MCF 10A (cell line): ENCODE data around the gene ECM2. TPM values are rescaled to one million over a fixed set of nuclear protein-coding genes. Genes with fewer than 3 reads are reported as not detected.

Experiments
- BruUV-seq: library from RNA; stranded (reverse); fragments of 400-500 nt; replicated peaks from 2 replicates; lab custom pipeline; 2021; lab: Mats Ljungman, UMichigan
- CTCF ChIA-PET: fragments of 300-600 bp; sonication (Branson Sonifier 250); formaldehyde crosslinking; extraction: SDS; loops from one replicate; lab custom pipeline; 2021; ENCODE audit warnings: antibody characterized with exemption, inconsistent platforms; lab: Yijun Ruan, JAX
- POLR2A ChIA-PET: fragments of 300-600, 350-650 bp; sonication (Branson Sonifier 250); formaldehyde crosslinking; extraction: SDS; loops from one replicate; lab custom pipeline; 2020; ENCODE audit warnings: antibody characterized with exemption, inconsistent platforms; lab: Yijun Ruan, JAX
- DNase-seq: peaks from one replicate; pipeline ENCODE4 v3.0.0-alpha.2; 2018; ENCODE audit not compliant: unreplicated experiment
- H3K27ac Mint-ChIP-seq: one replicate; pipeline ENCODE4 v1.8.0; 2022; ENCODE audit warnings: mild to moderate bottlenecking, low read depth, mixed read lengths; ENCODE audit not compliant: unreplicated experiment
- H3K27me3 Mint-ChIP-seq: one replicate; pipeline ENCODE4 v1.8.0; 2022; ENCODE audit warnings: mixed read lengths; ENCODE audit not compliant: insufficient read depth, unreplicated experiment
- H3K36me3 Mint-ChIP-seq: one replicate; pipeline ENCODE4 v1.8.0; 2022; ENCODE audit warnings: mild to moderate bottlenecking, moderate library complexity, mixed read lengths; ENCODE audit not compliant: insufficient read depth, unreplicated experiment
- H3K4me1 Mint-ChIP-seq: one replicate; pipeline ENCODE4 v1.8.0; 2022; ENCODE audit warnings: mixed read lengths; ENCODE audit not compliant: insufficient read depth, unreplicated experiment
- H3K4me3 Mint-ChIP-seq: one replicate; pipeline ENCODE4 v1.8.0; 2022; ENCODE audit warnings: mild to moderate bottlenecking, moderate library complexity, mixed read lengths; ENCODE audit not compliant: unreplicated experiment
- H3K9me3 Mint-ChIP-seq: one replicate; pipeline ENCODE4 v1.8.0; 2022; ENCODE audit warnings: mixed read lengths; ENCODE audit not compliant: unreplicated experiment
- CTCF ChIP-seq: fragments of 200-600 bp; IDR thresholded peaks from one replicate; pipeline ENCODE4 v1.8.0; 2022; ENCODE audit warnings: antibody characterized with exemption, mild to moderate bottlenecking; ENCODE audit not compliant: unreplicated experiment
- intact Hi-C: fragments of 100-400 bp; cut with micrococcal nuclease; formaldehyde crosslinking; loops from 2 replicates; pipeline ENCODE4 v1.14.1; 2022
- total RNA-seq: library from RNA; stranded (reverse); gene quantifications from 2 replicates; pipeline ENCODE4 v1.2.3, GENCODE V29; 2022

The ECM2 gene
- total RNA-seq, 1 experiment from 2014 or later, result 13.5 TPM

DNA sequence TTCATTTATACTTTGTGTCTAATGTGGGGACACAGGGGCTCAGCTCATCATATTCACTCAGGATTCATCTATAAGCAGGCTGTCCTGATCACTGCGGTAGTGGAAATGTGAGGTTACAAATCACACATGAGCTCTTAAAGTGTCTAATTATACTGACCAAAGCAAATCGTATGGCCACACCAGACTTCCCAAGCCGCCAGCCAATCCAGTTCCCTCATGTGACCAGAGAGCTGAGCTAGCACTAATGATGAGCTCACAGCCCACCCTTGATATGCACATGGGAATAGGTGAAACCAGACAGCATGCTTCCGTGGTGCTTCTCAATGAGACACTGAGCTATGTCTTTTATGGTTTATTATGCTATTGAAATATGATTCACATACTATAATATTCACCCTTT lies 17.6 kb downstream of the ECM2 start:
- DNase-seq, result no peak
- Mint-ChIP-seq H3K27ac (no peak overlapping the region), H3K36me3 (no peaks in the 10 kb centered on the region), H3K4me1 (no peaks in the 10 kb centered on the region), H3K27me3 (no peaks in the 10 kb centered on the region), H3K4me3 (no peak overlapping the region), H3K9me3 (no peaks in the 10 kb centered on the region)
- no peak for TF ChIP-seq CTCF
- ChIA-PET CTCF (interaction anchor here (2.3 kb wide), 1 partner anchor 9 kb away, joined by 5 read pairs; no protein-coding TSS in a partner anchor), POLR2A (interaction anchor here (0.8 to 1.5 kb wide), 2 partner anchors 10 to 44 kb away, joined by 3 read pairs; no protein-coding TSS in a partner anchor)
- no TSS peak for BruUV-seq
- intact Hi-C loops, result no loop called here

- no TSS peak for BruUV-seq
- no peaks in the 10 kb centered on the region for H3K9me3 Mint-ChIP-seq
- no peak for DNase-seq
- ChIA-PET POLR2A (interaction anchor here (1.3 to 1.5 kb wide), 2 partner anchors 11 to 45 kb away, joined by 3 read pairs; no protein-coding TSS in a partner anchor), CTCF (no interaction called here)
- no peaks in the 10 kb centered on the region for H3K4me1 Mint-ChIP-seq
- no peak overlapping the region for H3K4me3 Mint-ChIP-seq
- intact Hi-C loops, result no loop called here
- H3K36me3 Mint-ChIP-seq, result no peaks in the 10 kb centered on the region
- no peaks in the 10 kb centered on the region for H3K27me3 Mint-ChIP-seq
- no peak overlapping the region for H3K27ac Mint-ChIP-seq
- no peak for TF ChIP-seq CTCF
These were observed 18.7 kb downstream of the ECM2 start for GRCh38 chr9:92517046-92517445.

GRCh38 chr9:92516521-92516920 lies 19.3 kb downstream of the ECM2 start:
- Mint-ChIP-seq H3K4me3 (no peak overlapping the region), H3K9me3 (no peaks in the 10 kb centered on the region), H3K36me3 (no peaks in the 10 kb centered on the region), H3K27me3 (no peaks in the 10 kb centered on the region), H3K27ac (no peak overlapping the region), H3K4me1 (no peaks in the 10 kb centered on the region)
- intact Hi-C loops, result no loop called here
- no TSS peak for BruUV-seq
- ChIA-PET CTCF (interaction anchor here (1.3 kb wide), 1 partner anchor 10 kb away, joined by 4 read pairs; no protein-coding TSS in a partner anchor), POLR2A (interaction anchor here (1.3 kb wide), 1 partner anchor 10 kb away, joined by 3 read pairs; no protein-coding TSS in a partner anchor)
- DNase-seq, result no peak
- no peak for TF ChIP-seq CTCF

DNA sequence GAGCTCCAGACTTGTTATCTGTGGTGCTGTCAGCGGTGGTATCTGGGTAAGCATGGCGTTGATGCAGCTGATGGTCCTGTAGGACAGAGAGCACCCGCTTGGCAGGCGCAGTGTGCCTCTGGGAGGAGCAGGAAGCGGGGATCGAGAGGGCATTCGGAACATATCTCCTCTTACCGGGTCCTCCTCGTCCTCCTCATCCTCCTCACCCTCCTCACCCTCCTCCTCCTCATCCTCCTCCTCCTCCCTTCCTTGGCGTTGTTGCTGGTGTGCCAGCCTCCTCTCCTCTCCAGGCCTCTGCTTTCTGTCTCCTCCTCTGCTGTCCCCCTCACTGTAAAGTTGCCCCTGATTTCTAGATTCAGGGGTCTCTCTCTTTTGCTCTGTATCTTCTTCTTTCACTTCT lies 21.2 kb downstream of the ECM2 start:
- ChIA-PET CTCF (interaction anchor here (0.6 kb wide), 1 partner anchor 375 kb away, joined by 4 read pairs; no protein-coding TSS in a partner anchor), POLR2A (interaction anchor here (0.6 kb wide), 1 partner anchor 189 kb away, joined by 3 read pairs; the partner anchor contains the start of gene NOL8)
- Mint-ChIP-seq H3K27me3 (no peaks in the 10 kb centered on the region), H3K4me1 (no peaks in the 10 kb centered on the region), H3K36me3 (no peaks in the 10 kb centered on the region), H3K9me3 (no peaks in the 10 kb centered on the region), H3K27ac (no peak overlapping the region), H3K4me3 (no peak overlapping the region)
- no TSS peak for BruUV-seq
- intact Hi-C loops, result no loop called here
- no peak for DNase-seq
- no peak for TF ChIP-seq CTCF
